ENCODE results near the gene DHRS4.
A peak's percentile ranks its signal among the peaks of the same experiment; 100 is the strongest.
"Not testable (repeated sequence)": the region's sequence is repeated elsewhere in the genome, so short reads cannot be mapped to it uniquely, and the experiment has no call there.

Gene DHRS4

DNA sequence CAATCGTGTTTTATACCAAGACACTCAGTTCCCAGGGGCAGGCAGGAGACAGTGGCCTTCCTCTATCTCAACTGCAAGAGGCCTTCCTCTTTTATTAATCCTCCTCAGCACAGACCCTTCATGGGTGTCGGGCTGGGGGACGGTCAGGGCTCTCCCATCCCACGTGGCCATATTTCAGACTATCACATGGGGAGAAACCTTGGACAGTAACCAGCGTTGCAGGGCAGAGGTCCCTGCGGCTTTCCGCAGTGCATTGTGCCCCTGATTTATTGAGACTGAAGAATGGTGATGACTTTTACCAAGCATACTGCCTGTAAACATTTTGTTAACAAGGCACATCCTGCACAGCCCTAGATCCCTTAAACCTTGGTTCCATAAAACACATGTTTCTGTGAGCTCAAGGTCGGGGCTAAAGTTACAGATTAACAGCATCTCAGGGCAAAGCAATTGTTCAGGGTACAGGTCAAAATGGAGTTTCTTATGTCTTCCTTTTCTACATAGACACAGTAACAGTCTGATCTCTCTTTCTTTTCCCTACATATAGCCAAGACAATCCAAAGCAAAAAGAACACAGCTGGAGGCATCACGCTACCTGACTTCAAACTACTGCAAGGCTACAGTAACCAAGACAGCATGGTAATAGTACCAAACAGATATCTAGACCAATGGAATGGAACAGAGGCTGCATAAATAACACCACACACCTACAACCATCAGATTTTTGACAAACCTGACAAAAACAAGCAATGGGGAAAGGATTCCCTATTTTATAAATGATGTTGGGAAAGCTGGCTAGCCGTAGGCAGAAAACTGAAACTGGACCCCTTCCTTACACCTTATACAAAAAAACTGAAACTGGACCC lies 28.6 kb downstream of the DHRS4 start:
- H3K36me3 ChIP-seq (ENCODE audit: control insufficient read depth in 4 of 4, insufficient read depth in 4 of 4, low read length in 3 of 4); DNase-seq; H3K27me3 ChIP-seq (replicated peaks in 2 of 5; ENCODE audit: control insufficient read depth in 4 of 5, insufficient read depth in 5 of 5, low read length in 4 of 5); H3K27ac ChIP-seq (ENCODE audit: insufficient read depth in 1 of 2, low read depth in 1 of 2, low read length in 2 of 2, poor library complexity in 1 of 2, severe bottlenecking in 2 of 2); H3K4me3 ChIP-seq (ENCODE audit: control insufficient read depth in 1 of 7, extremely low read depth in 1 of 7, insufficient read depth in 4 of 7, low read depth in 2 of 7, low read length in 6 of 7); H3K9me3 ChIP-seq (ENCODE audit: control extremely low read depth in 1 of 5, control insufficient read depth in 4 of 5, insufficient read depth in 2 of 5, low read depth in 1 of 5, low read length in 4 of 5); POLR2A ChIA-PET: not testable (repeated sequence)
- CTCF ChIA-PET: interaction anchor here (1.0 kb wide), 1 partner anchor 80 kb away, joined by 3 read pairs; no protein-coding TSS in a partner anchor
- WGBS (ENCODE audit: insufficient coverage): 94% methylated on average over 5 of the region's 10 CpGs
- peaks cover 0 to 11% (median 0%) of the 10 kb centered on the region in 4 experiments for H3K4me1 ChIP-seq (ENCODE audit: control extremely low read depth in 1 of 4, control insufficient read depth in 4 of 4, insufficient read depth in 4 of 4, low read length in 3 of 4)

DNA sequence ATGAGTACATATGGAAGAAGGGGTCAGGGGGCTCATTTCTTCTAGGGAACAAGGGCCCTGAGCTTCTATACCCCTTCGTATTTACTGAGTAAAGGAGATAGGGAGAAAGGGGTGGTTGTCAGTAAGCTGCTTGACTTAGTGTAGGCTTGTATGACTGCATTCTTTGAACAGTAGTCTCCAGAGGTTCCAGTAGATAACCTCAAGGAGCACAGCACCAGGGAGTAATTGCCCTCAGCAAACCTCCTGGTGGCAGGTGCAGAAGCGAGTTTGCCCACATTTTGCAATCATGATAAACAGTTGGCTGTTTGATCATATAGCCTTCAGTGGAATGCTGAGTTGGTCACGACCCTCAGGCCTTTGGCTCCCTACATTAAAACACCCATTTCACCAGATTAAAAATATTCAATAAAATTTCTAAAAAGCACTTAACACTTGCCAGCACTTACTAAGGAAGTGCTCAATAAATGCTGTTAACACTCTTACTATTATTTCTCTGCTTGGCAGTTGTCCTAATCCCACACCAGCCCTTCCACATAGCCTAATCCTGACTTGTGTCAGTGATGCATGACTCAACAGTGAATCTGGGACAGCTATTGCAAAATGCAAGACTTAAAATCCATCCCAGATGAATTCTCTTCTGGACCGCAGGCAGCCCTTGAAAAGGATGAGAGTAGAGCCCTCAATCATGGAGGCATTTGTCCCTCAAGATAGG lies 31.5 kb downstream of the DHRS4 start:
- POLR2A ChIA-PET: no interaction called here
- CTCF ChIA-PET: interaction anchor here (1.6 kb wide), 1 partner anchor 108 kb away, joined by 6 read pairs; no protein-coding TSS in a partner anchor
- Histone ChIP-seq H3K27ac (ENCODE audit: insufficient read depth in 1 of 2, low read depth in 1 of 2, low read length in 2 of 2, poor library complexity in 1 of 2, severe bottlenecking in 2 of 2) (no peak overlapping the region), H3K9me3 (ENCODE audit: control extremely low read depth in 1 of 5, control insufficient read depth in 4 of 5, insufficient read depth in 2 of 5, low read depth in 1 of 5, low read length in 4 of 5) (no peaks in the 10 kb centered on the region), H3K36me3 (ENCODE audit: control insufficient read depth in 4 of 4, insufficient read depth in 4 of 4, low read length in 3 of 4) (peaks cover 0 to 2% (median 0%) of the 10 kb centered on the region in 4 experiments), H3K4me3 (ENCODE audit: control insufficient read depth in 1 of 7, extremely low read depth in 1 of 7, insufficient read depth in 4 of 7, low read depth in 2 of 7, low read length in 6 of 7) (no peak overlapping the region), H3K4me1 (ENCODE audit: control extremely low read depth in 1 of 4, control insufficient read depth in 4 of 4, insufficient read depth in 4 of 4, low read length in 3 of 4) (peaks cover 0 to 24% (median 15%) of the 10 kb centered on the region in 4 experiments), H3K27me3 (replicated peaks in 2 of 5; ENCODE audit: control insufficient read depth in 4 of 5, insufficient read depth in 5 of 5, low read length in 4 of 5) (no peaks in the 10 kb centered on the region)
- DNase-seq: no peak
- WGBS (ENCODE audit: insufficient coverage): 94% methylated on average over 3 of the region's 4 CpGs

DNA sequence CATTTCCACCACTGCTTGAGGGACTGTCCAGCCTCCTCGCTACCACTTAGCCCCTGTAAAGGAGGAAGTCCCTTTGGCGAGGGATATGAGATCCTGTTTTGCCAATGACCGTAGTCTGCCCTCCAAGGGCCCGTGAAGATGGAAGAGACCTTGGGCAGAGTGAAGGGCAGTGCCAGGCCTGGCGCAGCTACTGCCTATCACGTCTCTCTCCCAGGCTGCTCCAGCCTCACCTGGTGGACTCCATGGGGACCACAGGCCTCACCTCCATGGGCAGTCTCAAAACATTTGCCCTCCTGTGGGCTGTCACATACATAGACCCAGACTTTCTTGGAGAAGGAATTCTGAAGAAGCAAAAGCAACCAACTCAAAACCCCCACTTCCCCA lies 34.6 kb downstream of the DHRS4 start:
- CTCF ChIA-PET: interaction anchor here (1.0 kb wide), 1 partner anchor 50 kb away, joined by 3 read pairs; no protein-coding TSS in a partner anchor
- H3K4me3 ChIP-seq (ENCODE audit: control insufficient read depth in 1 of 7, extremely low read depth in 1 of 7, insufficient read depth in 4 of 7, low read depth in 2 of 7, low read length in 6 of 7): peak overlapping the region in 4 of 7 experiments; percentile 69 to 83 (median 76)
- H3K27ac ChIP-seq (ENCODE audit: insufficient read depth in 1 of 2, low read depth in 1 of 2, low read length in 2 of 2, poor library complexity in 1 of 2, severe bottlenecking in 2 of 2): peak overlapping the region in 1 of 2 experiments; percentile 68
- H3K27me3 ChIP-seq (replicated peaks in 2 of 5; ENCODE audit: control insufficient read depth in 4 of 5, insufficient read depth in 5 of 5, low read length in 4 of 5); H3K9me3 ChIP-seq (ENCODE audit: control extremely low read depth in 1 of 5, control insufficient read depth in 4 of 5, insufficient read depth in 2 of 5, low read depth in 1 of 5, low read length in 4 of 5); H3K36me3 ChIP-seq (ENCODE audit: control insufficient read depth in 4 of 4, insufficient read depth in 4 of 4, low read length in 3 of 4); POLR2A ChIA-PET: not testable (repeated sequence)
- WGBS (ENCODE audit: insufficient coverage): 80% methylated on average over 1 of the region's 6 CpGs
- peak in 1 of 3 donors; percentile 12 for DNase-seq
- peaks cover 0 to 24% (median 15%) of the 10 kb centered on the region in 4 experiments for H3K4me1 ChIP-seq (ENCODE audit: control extremely low read depth in 1 of 4, control insufficient read depth in 4 of 4, insufficient read depth in 4 of 4, low read length in 3 of 4)

DNA sequence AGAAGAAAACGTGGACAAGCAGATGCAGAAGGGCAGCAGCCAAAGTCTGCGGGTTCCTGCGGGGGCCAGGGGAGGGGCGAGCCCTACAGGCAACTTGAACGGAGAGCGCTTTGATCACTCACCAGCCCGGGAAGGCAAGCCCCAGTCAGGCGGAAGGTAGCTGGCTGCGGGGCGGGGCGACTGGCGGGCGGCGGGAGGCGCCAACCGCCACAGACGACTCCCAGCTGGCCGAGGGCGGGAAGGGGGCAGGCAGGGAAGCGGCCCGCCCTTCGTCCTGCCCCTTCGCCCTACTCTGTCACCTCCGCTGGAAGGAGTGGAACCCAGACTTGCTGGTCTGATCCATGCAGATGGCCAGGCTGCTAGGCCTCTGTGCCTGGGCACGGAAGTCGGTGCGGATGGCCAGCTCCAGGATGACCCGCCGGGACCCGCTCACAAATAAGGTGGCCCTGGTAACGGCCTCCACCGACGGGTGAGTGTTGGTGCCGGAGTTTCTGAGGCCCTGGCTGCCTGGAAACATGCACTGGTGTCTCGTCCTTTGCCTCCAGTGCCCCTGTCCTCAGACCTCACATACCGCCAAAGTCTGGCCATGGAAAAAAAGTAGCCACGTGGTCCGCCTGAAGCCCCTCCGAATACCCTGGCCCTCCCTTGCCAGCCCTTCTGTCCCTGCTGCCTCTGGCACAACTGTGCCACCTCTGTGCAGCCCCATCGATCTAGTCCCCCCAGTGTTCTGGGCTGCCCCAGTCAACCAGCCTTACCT lies 35.2 kb downstream of the DHRS4 start, which contains the start of gene DHRS4L2:
Gene DHRS4L2 (plus strand): TSS at position 323 of the 757 bp plus-strand sequence. CDS start 19 bp downstream, at position 342.
- Histone ChIP-seq H3K4me3 (ENCODE audit: control insufficient read depth in 1 of 7, extremely low read depth in 1 of 7, insufficient read depth in 4 of 7, low read depth in 2 of 7, low read length in 6 of 7) (peak within 1 kb of the TSS; percentile 9 to 83 (median 69)), H3K4me1 (ENCODE audit: control extremely low read depth in 1 of 4, control insufficient read depth in 4 of 4, insufficient read depth in 4 of 4, low read length in 3 of 4) (peaks cover 0 to 24% (median 15%) of the 10 kb centered on the region in 4 experiments), H3K27ac (ENCODE audit: insufficient read depth in 1 of 2, low read depth in 1 of 2, low read length in 2 of 2, poor library complexity in 1 of 2, severe bottlenecking in 2 of 2) (peak within 1 kb of the TSS; percentile 40 to 68)
- H3K9me3 ChIP-seq (ENCODE audit: control extremely low read depth in 1 of 5, control insufficient read depth in 4 of 5, insufficient read depth in 2 of 5, low read depth in 1 of 5, low read length in 4 of 5); POLR2A ChIA-PET; H3K27me3 ChIP-seq (replicated peaks in 2 of 5; ENCODE audit: control insufficient read depth in 4 of 5, insufficient read depth in 5 of 5, low read length in 4 of 5); H3K36me3 ChIP-seq (ENCODE audit: control insufficient read depth in 4 of 4, insufficient read depth in 4 of 4, low read length in 3 of 4): not testable (repeated sequence)
- CTCF ChIA-PET: interaction anchor here (1.0 kb wide), 1 partner anchor 49 kb away, joined by 3 read pairs; no protein-coding TSS in a partner anchor
- WGBS (ENCODE audit: insufficient coverage): 3% methylated on average over 31 of the region's 40 CpGs
- peak; percentile 71 to 91 (median 84) for DNase-seq

DNA sequence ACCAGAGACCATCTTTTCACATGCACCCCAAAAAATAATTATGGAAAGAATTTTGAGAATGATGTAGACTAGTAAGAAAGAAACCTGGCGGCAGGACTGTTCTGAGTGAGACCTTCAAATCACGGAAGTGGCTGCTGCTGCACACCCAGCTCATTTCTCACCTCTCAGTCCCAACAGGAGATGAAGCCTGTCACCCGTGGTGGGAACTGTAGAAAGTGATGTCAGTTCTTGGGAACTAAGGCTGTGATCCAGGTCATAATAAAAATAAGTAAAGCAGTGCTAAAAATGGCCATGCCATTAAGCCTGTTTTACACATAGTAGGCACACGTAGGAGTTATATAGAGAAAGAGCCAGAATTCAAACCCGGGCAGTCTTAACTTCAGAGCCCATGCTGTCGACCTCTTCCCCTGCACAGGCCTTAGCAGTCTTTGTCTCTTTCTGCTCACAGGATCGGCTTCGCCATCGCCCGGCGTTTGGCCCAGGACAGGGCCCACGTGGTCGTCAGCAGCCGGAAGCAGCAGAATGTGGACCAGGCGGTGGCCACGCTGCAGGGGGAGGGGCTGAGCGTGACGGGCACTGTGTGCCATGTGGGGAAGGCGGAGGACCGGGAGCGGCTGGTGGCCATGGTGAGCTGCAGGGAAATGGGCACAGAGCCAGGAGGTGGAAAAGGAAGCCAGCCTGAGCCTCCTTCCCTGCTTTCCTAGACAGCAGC lies 36.3 kb downstream of the DHRS4 start:
- Histone ChIP-seq H3K4me1 (ENCODE audit: control extremely low read depth in 1 of 4, control insufficient read depth in 4 of 4, insufficient read depth in 4 of 4, low read length in 3 of 4) (peaks cover 0 to 24% (median 15%) of the 10 kb centered on the region in 4 experiments), H3K4me3 (ENCODE audit: control insufficient read depth in 1 of 7, extremely low read depth in 1 of 7, insufficient read depth in 4 of 7, low read depth in 2 of 7, low read length in 6 of 7) (peak overlapping the region in 2 of 7 experiments; percentile 72 to 79)
- CTCF ChIA-PET; H3K36me3 ChIP-seq (ENCODE audit: control insufficient read depth in 4 of 4, insufficient read depth in 4 of 4, low read length in 3 of 4); DNase-seq; H3K27ac ChIP-seq (ENCODE audit: insufficient read depth in 1 of 2, low read depth in 1 of 2, low read length in 2 of 2, poor library complexity in 1 of 2, severe bottlenecking in 2 of 2); H3K9me3 ChIP-seq (ENCODE audit: control extremely low read depth in 1 of 5, control insufficient read depth in 4 of 5, insufficient read depth in 2 of 5, low read depth in 1 of 5, low read length in 4 of 5); H3K27me3 ChIP-seq (replicated peaks in 2 of 5; ENCODE audit: control insufficient read depth in 4 of 5, insufficient read depth in 5 of 5, low read length in 4 of 5); POLR2A ChIA-PET: not testable (repeated sequence)
- WGBS (ENCODE audit: insufficient coverage): 96% methylated on average over 13 of the region's 21 CpGs

DNA sequence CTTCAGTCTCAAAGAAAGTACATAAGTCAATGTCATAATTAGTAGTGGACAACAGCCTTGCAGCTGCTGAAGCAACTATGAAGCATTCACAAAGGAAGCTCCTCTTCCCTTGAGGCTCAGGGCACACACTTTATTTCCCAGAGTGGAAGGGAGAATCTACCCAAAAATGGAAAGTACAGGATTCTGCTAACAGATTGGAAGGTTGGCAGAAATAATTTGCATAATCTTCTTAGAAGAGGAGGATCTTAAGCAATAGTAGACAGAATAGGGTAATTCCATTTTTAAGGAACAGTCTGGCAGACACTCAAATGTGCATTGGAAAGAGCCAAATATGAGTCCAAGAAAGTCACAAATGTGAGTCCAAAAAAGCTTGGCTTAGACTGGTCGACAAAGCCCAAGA lies 37.4 kb downstream of the DHRS4 start:
- CTCF ChIA-PET: interaction anchor here (1.3 kb wide), 1 partner anchor 67 kb away, joined by 3 read pairs; no protein-coding TSS in a partner anchor
- POLR2A ChIA-PET; H3K36me3 ChIP-seq (ENCODE audit: control insufficient read depth in 4 of 4, insufficient read depth in 4 of 4, low read length in 3 of 4); H3K9me3 ChIP-seq (ENCODE audit: control extremely low read depth in 1 of 5, control insufficient read depth in 4 of 5, insufficient read depth in 2 of 5, low read depth in 1 of 5, low read length in 4 of 5); DNase-seq; H3K27me3 ChIP-seq (replicated peaks in 2 of 5; ENCODE audit: control insufficient read depth in 4 of 5, insufficient read depth in 5 of 5, low read length in 4 of 5); H3K27ac ChIP-seq (ENCODE audit: insufficient read depth in 1 of 2, low read depth in 1 of 2, low read length in 2 of 2, poor library complexity in 1 of 2, severe bottlenecking in 2 of 2); H3K4me3 ChIP-seq (ENCODE audit: control insufficient read depth in 1 of 7, extremely low read depth in 1 of 7, insufficient read depth in 4 of 7, low read depth in 2 of 7, low read length in 6 of 7): not testable (repeated sequence)
- 80% methylated on average over 1 of the region's 1 CpG for WGBS (ENCODE audit: insufficient coverage)
- H3K4me1 ChIP-seq (ENCODE audit: control extremely low read depth in 1 of 4, control insufficient read depth in 4 of 4, insufficient read depth in 4 of 4, low read length in 3 of 4): peaks cover 0 to 21% (median 15%) of the 10 kb centered on the region in 4 experiments
